Dedifferentiated amniotic fluid mesenchymal stem cell (primary cell): Measurements from ENCODE around the gene GGTLC3.
"Not testable (repeated sequence)": the region's sequence is repeated elsewhere in the genome, so short reads cannot be mapped to it uniquely, and the experiment has no call there.

ENCODE experiments used
- DNase-seq: peaks from one replicate; pipeline ENCODE4 v3.0.0-alpha.2; 2016; ENCODE audit errors: extremely low spot score

GGTLC3 gene

GRCh38 chr22:18518061-18518460, at the start of gene GGTLC3:
TSS of gene GGTLC3 (minus strand) at chr22:18518161. CDS start at chr22:18517897, 264 bp downstream.
- DNase-seq = not testable (repeated sequence)

GRCh38 chr22:18560099-18560974, 42.4 kb upstream of the GGTLC3 start:
- DNase-seq = not testable (repeated sequence)

GRCh38 chr22:18558939-18559338, 41.0 kb upstream of the GGTLC3 start:
- DNase-seq = not testable (repeated sequence)

DNA sequence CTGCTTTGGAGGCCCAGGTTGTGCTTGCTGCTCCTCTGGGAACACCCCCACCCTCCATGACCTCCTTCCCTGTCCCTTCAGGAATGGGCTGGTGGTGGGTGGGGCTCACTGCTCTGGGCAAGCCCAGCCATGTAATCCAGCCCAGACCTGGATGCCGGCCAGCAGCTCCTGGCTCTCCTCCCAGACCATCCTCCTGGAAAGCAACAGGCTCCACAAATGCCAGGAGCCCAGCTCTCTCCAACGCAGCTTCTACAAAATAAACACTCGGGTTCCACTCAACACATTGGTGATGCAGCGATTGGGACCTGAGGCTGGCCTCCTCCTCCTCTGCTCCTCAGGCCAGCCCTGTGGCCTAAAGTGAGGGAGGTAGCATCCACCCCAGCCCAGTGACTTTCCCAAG, 40.6 kb upstream of the GGTLC3 start:
- DNase-seq = not testable (repeated sequence)

- not testable (repeated sequence) for DNase-seq
These were observed 36.6 kb upstream of the GGTLC3 start for GRCh38 chr22:18554280-18555256.

DNA sequence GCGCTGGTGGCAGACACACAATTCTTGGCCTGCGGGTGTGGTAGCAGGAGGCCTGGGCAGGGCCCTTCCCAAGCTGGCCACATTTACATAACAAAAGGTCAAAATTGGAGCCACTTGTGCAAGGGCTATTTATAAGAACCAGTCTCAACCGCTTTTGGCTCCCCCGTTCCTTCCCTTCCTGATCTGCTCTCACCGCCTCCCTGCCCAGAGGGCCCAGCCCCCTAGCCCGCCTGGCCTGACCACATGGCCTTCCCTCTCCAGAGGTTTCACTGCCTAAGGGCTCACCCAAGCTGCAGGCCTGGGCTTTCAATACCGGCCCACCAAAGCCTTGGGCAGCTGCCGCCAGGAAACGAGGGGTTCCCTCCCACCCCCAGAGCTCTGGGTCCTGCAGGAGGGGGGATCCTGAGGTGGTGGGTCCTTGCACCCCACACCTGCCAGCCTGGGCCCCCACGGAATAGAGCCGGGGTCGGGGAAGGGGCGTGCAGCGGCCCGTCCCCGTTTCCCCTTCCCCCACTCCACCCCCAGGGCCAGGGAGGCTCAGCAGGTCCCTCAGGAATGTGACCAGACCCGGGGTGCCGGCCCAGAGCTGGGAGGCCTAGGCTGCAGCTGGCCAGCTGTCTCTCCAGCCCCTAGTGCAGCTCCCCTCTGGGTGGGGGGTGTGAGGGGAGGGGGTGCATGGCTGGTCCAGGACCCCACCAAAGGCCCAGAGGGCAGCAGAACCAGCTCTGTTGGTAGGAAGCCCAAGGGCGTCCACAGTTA, 35.1 kb upstream of the GGTLC3 start:
- not testable (repeated sequence) for DNase-seq

DNA sequence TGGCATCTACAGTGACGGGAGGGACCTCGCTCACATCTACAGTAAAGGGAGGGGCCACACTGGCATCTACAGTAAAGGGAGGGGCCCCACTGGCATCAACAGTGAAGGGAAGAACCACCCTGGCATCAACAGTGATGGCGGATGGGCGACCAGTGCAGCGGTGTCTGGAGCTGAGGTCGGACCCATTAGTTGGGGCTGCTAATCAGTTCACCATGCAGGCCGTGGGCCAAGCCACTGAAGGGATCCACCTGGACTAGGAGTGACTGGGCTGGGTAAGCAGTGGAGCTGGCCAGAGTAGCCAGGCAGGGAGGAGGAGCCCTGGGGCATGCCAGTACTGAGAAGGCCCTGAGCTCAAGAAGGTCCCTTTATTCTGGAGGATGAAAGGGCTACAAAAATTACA, 33.1 kb upstream of the GGTLC3 start:
- not testable (repeated sequence) for DNase-seq

DNA sequence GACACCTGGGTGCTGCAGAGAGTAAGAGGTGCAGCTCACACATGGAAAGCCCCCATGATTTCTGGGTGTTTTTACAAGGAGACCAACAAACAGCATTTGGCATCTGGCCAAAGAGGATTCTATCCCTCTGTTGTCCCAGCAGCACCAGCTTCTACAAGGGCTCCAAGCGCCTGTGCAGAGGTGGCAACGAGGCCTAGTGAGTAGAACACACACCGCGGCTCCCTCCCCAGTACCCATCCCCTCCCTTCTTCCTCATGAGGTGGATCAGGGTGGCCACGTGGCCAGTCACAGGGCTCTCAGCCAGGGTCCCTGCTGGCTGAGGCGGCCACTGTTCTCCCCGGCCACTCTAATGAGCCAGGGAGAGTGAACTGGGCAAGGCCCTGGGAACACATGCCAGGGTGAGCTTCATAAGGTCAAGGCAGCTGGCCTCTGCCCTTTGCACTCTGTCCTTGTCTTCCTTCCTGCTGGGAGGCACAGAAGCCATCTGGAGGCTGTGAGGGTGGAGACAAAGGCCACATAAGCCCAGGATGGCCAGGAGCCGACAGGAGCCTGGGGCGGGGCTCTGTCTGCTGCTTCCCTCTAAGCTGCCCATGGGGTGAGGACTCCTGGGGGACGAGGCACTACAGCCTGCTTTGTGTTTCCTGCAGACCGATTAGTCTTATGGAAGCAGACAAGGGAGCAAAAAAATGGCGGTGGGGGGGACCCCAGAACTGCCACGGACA, 31.7 kb upstream of the GGTLC3 start:
- not testable (repeated sequence) for DNase-seq

- DNase-seq = not testable (repeated sequence)
These were observed 26.7 kb upstream of the GGTLC3 start for GRCh38 chr22:18544615-18545014.

DNA sequence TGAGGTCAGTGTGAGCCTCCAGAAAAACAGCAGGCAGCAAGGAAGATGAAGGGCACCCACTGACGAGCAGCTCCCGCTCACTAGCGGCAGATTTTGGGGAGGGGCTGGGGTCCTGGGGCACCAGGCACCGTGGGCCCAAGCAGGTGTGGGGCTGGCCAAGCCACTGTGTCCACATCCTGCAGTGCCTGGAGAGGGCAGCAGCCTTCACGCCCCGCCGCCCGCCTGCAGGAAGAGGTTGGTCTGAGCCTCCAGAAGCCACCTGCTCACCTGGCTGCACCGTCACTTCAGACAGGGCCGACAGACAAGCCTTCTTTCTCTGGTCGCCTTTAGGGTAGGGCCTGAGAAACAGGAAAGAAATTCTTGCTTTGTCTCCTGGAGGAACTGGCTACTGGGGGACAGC, 25.4 kb upstream of the GGTLC3 start:
- DNase-seq = not testable (repeated sequence)

GRCh38 chr22:18539994-18540393, 22.0 kb upstream of the GGTLC3 start:
- not testable (repeated sequence) for DNase-seq

GRCh38 chr22:18534315-18534714, 16.4 kb upstream of the GGTLC3 start:
- not testable (repeated sequence) for DNase-seq

- not testable (repeated sequence) for DNase-seq
These were observed 15.7 kb upstream of the GGTLC3 start for GRCh38 chr22:18533633-18534032.

DNA sequence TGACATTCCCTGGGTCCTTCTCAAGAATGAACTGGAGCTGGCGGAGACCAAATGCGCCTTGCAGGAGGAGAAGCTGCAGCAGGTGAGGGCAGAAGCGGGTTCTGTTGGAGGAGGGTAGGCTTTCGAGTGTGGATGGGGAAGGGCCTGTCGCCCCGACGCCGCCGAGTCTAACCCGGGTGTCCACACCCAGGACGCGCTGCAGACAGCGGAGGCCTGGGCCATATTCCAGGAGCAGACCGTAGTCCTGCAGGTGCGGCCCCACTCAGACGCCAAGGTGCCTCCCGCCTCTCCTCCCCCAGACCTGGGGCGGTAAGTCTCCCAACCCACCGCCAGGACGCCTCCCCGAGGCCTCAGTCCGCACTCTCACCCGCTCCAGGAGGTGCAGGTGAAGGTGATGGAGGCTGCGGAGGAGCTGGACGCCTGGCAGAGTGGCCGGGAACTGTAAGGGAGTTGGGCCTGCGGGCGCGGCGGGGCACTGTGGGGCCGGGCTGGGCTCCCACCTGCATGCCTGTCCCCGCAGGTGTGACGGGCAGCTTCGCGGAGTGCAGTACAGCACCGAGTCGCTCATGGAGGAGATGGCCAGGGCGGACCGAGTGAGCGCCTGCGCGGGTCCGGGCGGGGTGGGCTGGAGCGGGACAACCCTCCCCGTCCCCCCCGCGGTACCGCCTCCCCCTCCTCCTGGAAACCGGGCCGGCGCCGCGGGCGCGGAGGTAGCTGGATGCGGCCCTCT, 11.6 kb upstream of the GGTLC3 start:
- DNase-seq = not testable (repeated sequence)

DNA sequence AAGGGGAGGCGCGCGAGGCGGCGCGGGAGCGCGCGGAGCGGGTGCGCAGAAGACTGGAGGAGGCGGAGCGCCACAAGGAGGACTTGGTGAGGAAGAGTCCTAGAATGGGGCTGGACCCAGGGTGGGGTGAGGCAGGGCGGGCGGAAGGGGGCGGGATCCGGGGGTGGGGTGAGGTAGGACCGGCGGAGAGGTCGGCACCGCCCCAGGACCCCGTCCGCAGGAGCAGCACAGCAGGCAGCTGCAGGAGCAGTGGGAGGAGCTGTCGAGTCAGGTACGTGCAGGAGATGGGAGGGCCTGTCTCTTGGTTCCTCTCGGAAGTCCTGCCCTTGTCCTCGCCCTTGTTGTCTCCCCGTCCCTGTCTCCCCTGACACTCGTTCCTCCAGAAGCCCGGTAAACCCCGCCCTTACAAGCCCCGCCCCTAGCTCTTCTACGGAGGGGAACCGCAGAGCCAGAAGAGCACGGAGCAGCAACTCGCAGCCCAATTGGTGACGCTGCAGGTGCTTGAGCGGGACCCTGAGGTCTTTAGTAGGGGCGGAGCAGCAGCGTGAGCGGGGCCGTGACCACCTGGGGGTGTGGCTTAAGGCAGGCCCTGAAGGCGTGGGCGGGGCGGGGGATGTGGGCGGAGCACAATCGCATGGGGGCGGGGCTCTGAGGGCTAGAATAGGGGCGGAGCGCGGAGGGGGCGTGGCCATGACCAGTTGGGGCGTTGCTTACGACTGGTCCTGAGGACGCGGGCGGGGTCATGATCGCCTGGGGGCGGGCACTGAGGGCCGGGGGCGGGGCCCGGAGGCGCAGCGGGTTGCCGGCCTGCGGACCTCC, 10.8 kb upstream of the GGTLC3 start:
- DNase-seq = peak; percentile 12

DNA sequence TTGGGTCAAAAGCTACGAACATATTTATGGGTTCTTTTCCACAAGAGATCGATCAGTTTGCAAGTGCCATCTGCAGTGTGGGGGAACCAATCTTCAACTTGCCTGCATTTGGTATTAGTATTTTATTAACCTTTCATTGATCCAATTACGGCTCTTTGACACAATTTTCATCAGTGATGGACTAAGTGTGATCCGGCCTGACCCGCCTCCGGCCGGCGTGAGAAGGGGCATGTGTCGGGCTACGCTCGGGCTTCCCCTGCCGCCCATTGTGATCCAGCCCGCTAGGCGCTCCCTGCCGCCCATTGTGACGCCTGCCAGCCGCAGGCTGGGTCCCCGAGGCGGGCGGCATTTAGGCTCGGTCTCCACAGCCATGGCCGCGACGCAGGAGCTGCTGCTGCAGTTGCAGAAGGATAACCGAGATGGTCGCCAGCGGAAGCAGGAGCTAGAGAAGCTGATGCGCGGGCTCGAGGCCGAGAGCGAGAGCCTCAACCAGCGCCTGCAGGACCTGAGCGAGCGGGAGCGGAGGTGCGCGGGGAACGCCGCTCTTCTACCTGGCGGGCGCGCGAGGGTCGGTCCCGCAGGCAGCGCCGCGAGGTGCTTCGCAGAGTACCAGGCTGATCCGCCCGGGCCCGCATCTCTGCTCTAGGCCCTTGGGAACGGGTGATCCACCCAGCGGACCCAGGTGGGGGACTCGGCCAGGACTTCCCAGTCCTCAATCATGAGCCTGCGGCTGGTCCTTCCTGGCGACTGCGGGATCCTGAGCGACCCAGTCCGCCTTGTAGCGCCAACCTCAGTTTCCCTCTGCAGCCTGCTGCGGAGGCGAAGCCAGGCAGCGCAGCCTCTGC, 10.0 kb upstream of the GGTLC3 start, which contains the start of gene TMEM191B:
TSS of gene TMEM191B (plus strand) at position 51 of the 845 bp plus-strand sequence. CDS start at position 230, 179 bp downstream.
- DNase-seq = not testable (repeated sequence)

GRCh38 chr22:18523328-18523727, 5.4 kb upstream of the GGTLC3 start:
- DNase-seq = not testable (repeated sequence)

- DNase-seq = not testable (repeated sequence)
These were observed 4.8 kb upstream of the GGTLC3 start for GRCh38 chr22:18522762-18523161.
